Measurements from ENCODE around the gene SBK3. TPM values are rescaled to one million over a fixed set of nuclear protein-coding genes. Genes with fewer than 3 reads are reported as not detected.

SBK3 gene
- total RNA-seq, 1 experiment from 2014 or later: 4.0 TPM

DNA sequence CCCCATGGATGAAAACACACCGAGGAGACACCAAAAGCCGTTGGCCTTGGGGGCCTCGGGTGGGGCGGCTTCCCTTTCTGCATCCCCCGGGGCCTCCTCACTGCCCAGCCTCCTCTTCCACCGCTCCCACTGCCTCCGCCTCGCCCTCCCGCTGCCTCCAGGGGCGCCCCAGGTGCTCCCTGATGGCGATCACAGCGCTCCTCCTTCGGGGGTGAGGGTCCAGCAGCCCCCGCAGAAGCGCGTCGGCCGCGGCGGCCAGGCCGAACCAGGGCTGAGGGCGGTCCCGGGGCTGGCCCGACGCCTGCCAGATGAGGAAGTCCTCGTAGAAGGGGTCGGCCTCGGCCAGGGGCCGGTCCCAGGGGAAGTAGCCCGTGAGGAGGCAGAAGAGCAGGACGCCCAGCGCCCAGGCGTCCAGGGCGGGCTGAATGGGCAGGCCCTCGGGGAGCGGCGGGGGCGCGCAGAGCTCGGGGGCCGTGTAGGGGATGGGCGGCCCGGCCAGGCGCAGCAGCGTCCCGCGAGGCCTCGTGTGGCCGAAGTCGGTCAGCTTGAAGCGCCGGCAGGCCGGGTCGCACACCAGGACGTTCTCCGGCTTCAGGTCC lies 15.6 kb downstream of the SBK3 start:
- no TSS peak for BruUV-seq (replicated peaks)
- no peaks in the 10 kb centered on the region for H3K9me3 ChIP-seq (ENCODE audit: control insufficient read depth, insufficient read depth, low read depth, low read length)
- in situ Hi-C loops (cut with HindIII; ENCODE audit: low pct_unique_long_range_greater_than_20kb, low sequenced_read_pairs): no loop called here
- H3K27ac ChIP-seq (ENCODE audit: low read length): no peak overlapping the region
- ChIA-PET CTCF (no interaction called here), POLR2A (no interaction called here)
- intact Hi-C loops (cut with micrococcal nuclease; ENCODE audit: unreplicated experiment): no loop called here
- DNase-seq (ENCODE audit: low read depth, low spot score) (no peak), ATAC-seq (no peak)
- H3K4me1 ChIP-seq (ENCODE audit: control insufficient read depth, insufficient read depth, low read length): peaks cover 20% of the 10 kb centered on the region
- no peak overlapping the region for H3K4me3 ChIP-seq (ENCODE audit: low read depth in 2 of 2, low read length in 2 of 2)
- no peaks in the 10 kb centered on the region for H3K36me3 ChIP-seq (ENCODE audit: control insufficient read depth, insufficient read depth, low read length)
- no peak for TF ChIP-seq POLR2AphosphoS5 (IDR thresholded peaks at IDR 0.05; ENCODE audit: low read depth, low read length)
- TF ChIP-seq, protein P1, sequence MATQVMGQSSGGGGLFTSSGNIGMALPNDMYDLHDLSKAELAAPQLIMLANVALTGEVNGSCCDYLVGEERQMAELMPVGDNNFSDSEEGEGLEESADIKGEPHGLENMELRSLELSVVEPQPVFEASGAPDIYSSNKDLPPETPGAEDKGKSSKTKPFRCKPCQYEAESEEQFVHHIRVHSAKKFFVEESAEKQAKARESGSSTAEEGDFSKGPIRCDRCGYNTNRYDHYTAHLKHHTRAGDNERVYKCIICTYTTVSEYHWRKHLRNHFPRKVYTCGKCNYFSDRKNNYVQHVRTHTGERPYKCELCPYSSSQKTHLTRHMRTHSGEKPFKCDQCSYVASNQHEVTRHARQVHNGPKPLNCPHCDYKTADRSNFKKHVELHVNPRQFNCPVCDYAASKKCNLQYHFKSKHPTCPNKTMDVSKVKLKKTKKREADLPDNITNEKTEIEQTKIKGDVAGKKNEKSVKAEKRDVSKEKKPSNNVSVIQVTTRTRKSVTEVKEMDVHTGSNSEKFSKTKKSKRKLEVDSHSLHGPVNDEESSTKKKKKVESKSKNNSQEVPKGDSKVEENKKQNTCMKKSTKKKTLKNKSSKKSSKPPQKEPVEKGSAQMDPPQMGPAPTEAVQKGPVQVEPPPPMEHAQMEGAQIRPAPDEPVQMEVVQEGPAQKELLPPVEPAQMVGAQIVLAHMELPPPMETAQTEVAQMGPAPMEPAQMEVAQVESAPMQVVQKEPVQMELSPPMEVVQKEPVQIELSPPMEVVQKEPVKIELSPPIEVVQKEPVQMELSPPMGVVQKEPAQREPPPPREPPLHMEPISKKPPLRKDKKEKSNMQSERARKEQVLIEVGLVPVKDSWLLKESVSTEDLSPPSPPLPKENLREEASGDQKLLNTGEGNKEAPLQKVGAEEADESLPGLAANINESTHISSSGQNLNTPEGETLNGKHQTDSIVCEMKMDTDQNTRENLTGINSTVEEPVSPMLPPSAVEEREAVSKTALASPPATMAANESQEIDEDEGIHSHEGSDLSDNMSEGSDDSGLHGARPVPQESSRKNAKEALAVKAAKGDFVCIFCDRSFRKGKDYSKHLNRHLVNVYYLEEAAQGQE (IDR thresholded peaks at IDR 0.05; ENCODE audit: insufficient read depth in 1 of 2, low read depth in 2 of 2, low read length in 1 of 2): no peak
- no peak for TF ChIP-seq TCF7L2 (IDR thresholded peaks at IDR 0.05; ENCODE audit: low read depth, low read length)
- no peak for TF ChIP-seq SIN3A (IDR thresholded peaks at IDR 0.05; ENCODE audit: borderline replicate concordance, insufficient read depth, low read depth, low read length)
- TF ChIP-seq CTCF (IDR thresholded peaks at IDR 0.05): no peak
- H3K27me3 ChIP-seq (ENCODE audit: control insufficient read depth, insufficient read depth, low read length): no peaks in the 10 kb centered on the region

DNA sequence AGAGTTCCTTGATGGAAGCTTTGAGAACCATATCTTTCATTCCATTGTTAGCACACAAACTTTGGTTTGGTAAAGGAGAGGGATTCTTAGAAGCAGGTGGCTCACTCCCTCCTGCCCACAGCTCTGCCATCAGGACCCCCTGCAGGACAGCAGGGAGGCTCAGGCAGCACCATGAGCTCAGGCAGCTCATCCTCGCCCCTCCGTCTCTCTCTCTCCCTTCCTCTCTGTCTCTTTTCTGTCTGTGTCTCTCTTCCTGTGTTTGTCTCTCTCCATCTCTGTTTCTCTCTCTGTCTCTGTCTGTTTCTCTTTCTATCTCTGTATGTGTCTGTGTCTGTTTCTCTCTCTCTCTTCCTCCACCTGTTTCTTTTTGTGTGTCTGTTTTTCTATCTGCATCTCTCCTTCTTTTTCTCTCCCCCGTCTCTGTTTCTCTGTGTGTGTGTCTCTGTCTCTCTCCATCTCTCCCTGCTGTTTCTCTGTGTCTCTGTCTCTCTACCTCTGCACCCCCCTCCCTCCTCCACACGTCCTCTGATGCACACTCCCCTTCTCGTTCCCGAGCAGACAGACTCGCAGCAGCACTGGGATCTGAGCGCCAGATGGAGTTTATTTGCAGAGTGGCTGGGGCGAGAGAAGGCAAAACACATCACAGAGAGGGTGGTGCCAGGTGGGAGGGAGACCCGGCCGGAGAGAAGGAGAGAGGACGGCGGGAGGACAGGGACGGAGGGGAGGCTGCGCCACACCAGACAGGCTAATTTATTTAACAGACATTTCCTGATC lies 17.1 kb downstream of the SBK3 start:
- ChIA-PET CTCF (no interaction called here), POLR2A (interaction anchor here (0.5 kb wide), 1 partner anchor 96 kb away, joined by 4 read pairs; the partner anchor contains the start of gene ZNF784)
- Histone ChIP-seq H3K36me3 (ENCODE audit: control insufficient read depth, insufficient read depth, low read length) (no peaks in the 10 kb centered on the region), H3K27me3 (ENCODE audit: control insufficient read depth, insufficient read depth, low read length) (no peaks in the 10 kb centered on the region), H3K9me3 (ENCODE audit: control insufficient read depth, insufficient read depth, low read depth, low read length) (no peaks in the 10 kb centered on the region), H3K4me3 (ENCODE audit: low read depth in 2 of 2, low read length in 2 of 2) (no peak overlapping the region), H3K27ac (ENCODE audit: low read length) (no peak overlapping the region), H3K4me1 (ENCODE audit: control insufficient read depth, insufficient read depth, low read length) (peaks cover 20% of the 10 kb centered on the region)
- TF ChIP-seq, protein P1 (IDR thresholded peaks at IDR 0.05; ENCODE audit: insufficient read depth in 1 of 2, low read depth in 2 of 2, low read length in 1 of 2): no peak
- TF ChIP-seq CTCF (IDR thresholded peaks at IDR 0.05): no peak
- ATAC-seq (no peak), DNase-seq (ENCODE audit: low read depth, low spot score) (no peak)
- in situ Hi-C loops (cut with HindIII; ENCODE audit: low pct_unique_long_range_greater_than_20kb, low sequenced_read_pairs) (no loop called here), intact Hi-C loops (cut with micrococcal nuclease; ENCODE audit: unreplicated experiment) (no loop called here)
- BruUV-seq (replicated peaks): no TSS peak
